Heart right ventricle (tissue), 16 donors: ENCODE measurements around the gene FGF14. TPM values are rescaled to one million over a fixed set of nuclear protein-coding genes. Genes with fewer than 3 reads are reported as not detected.

Source experiments
- ATAC-seq, 8 donors: fragments of 200-7000 bp; cut with Tn5 transposase; one replicate each; pipeline ENCODE4 v1.9.1; 2020; ENCODE audit warnings: mild to moderate bottlenecking in 8 of 8, moderate library complexity in 8 of 8, moderate number of reproducible peaks in 1 of 8
- DNase-seq, 2 donors: peaks; one replicate each; pipeline ENCODE4 v3.0.0-alpha.2; 2020
- H3K27ac ChIP-seq, 10 donors: fragments of 200-600 bp; sonication (generic) in 2 of 10; one replicate each; pipeline versions ENCODE4 v1.5.0 to v1.8.0; 2020 to 2022; ENCODE audit warnings: mild to moderate bottlenecking in 3 of 10
- H3K27me3 ChIP-seq, 7 donors: fragments of 200-600 bp; one replicate each; pipeline ENCODE4 v1.8.0; 2021 to 2022; ENCODE audit warnings: mild to moderate bottlenecking in 2 of 7
- H3K36me3 ChIP-seq, 9 donors: fragments of 200-600 bp; sonication (generic) in 1 of 9; one replicate each; pipeline versions ENCODE4 v1.5.0 to v1.8.0; 2020 to 2022; ENCODE audit warnings: mild to moderate bottlenecking in 2 of 9
- H3K4me1 ChIP-seq, 9 donors: fragments of 200-600 bp; sonication (generic) in 1 of 9; one replicate each; pipeline versions ENCODE4 v1.5.0 to v1.8.0; 2020 to 2022; ENCODE audit warnings: mild to moderate bottlenecking in 4 of 9
- H3K4me3 ChIP-seq, 10 donors: fragments of 200-600 bp; sonication (generic) in 2 of 10; one replicate each; pipeline versions ENCODE4 v1.5.0 to v1.8.0; 2020 to 2022; ENCODE audit warnings: mild to moderate bottlenecking in 7 of 10, moderate library complexity in 2 of 10
- H3K9me3 ChIP-seq, 11 donors: fragments of 200-600 bp in 10 of 11; sonication (generic) in 2 of 11; one replicate each; pipeline versions ENCODE4 v1.5.0 to v1.8.0; 2013 to 2022; ENCODE audit warnings: mild to moderate bottlenecking in 2 of 11, control low read depth in 1 of 11, moderate library complexity in 1 of 11
- CTCF ChIP-seq, 9 donors: fragments of 200-600 bp; sonication (generic) in 2 of 9; IDR thresholded peaks; one replicate each; pipeline versions ENCODE4 v1.5.0 to v1.8.0; 2021 to 2022; ENCODE audit warnings: antibody characterized with exemption in 9 of 9, mild to moderate bottlenecking in 5 of 9, moderate library complexity in 1 of 9
- WGBS, 2 donors: extraction: QIAGEN DNeasy Blood & Tissue Kit; methylation state at CpG; one replicate each; pipeline ENCODE4 v1.1.7; 2013; ENCODE audit warnings: inconsistent platforms in 1 of 2; 5-methylcytosine and 5-hydroxymethylcytosine counted together
- intact Hi-C, 10 donors: fragments of 100-400 bp; cut with DNase I; formaldehyde crosslinking; loops; one replicate each; pipeline versions ENCODE4 v1.11.1 to v1.14.2; 2022
- polyA plus RNA-seq, 2 donors: library from polyadenylated mRNA; stranded (reverse); fragments of 200-250 nt; gene quantifications; one replicate each; pipeline ENCODE4 v1.2.3, GENCODE V29; 2013
- total RNA-seq, 10 donors: library from RNA; stranded (reverse); fragmentation: NEBNext Ultra II Directional in 3 of 10; extraction: Animal tissue kit (Norgen Biotek cat#: 25700) in 3 of 10; gene quantifications; one replicate each; pipeline versions ENCODE4 v1.2.1 to v1.2.4, GENCODE V29; 2021 to 2023
- donor health status: Arrhythmogenic right ventricular cardiomyopathy.
- donor health status: ischemic (EF 13 %, LVEDD 7.1; RV severe dilation, severe dysfunction).
- donor health status: healthy with polysubstance abuse.
- donor health status: DM: no; HTN: yes; CAD: no.
- donor health status: DM: no; HTN: no; CAD: no.
- donor health status: ischemic (EF 25% LVEDD 6.9; RV normal size, moderate dysfunction).
- donor health status: ischemic (EF 25% LVEDD 5.7; RV mildly dilated, moderate dysfunction).
- donor health status: healthy.
- donor health status: DM: yes; HTN: yes; CAD: no.
- donor health status: Ischemic cardiomyopathy.
- donor health status: ischemic (EF 35%, LVEDD 5.7; RV mildly dilated, moderate dysfunction).
- donor health status: nonischemic (EF 11% LVEDD 7.7; RV severe dilation, severe dysfunction).
- donor health status: DM: yes; HTN: yes; CAD: no.
- donor health status: PGD.
- donor health status: ischemic (EF 29% LVEDD 5.4; RV normal size, mild dysfunction).
- donor health status: nonischemic (EF 23%, LVEDD 6.1; RV moderate dilation, normal function).

Gene FGF14
- total and polyA plus RNA-seq, 12 donors: 0.20 to 7.8 (median 5.3) TPM

GRCh38 chr13:102226591-102226990 is 175.3 kb downstream of the FGF14 start:
- Histone ChIP-seq H3K27me3 (no peaks in the 10 kb centered on the region), H3K4me1 (no peaks in the 10 kb centered on the region), H3K27ac (no peak overlapping the region), H3K36me3 (no peaks in the 10 kb centered on the region), H3K9me3 (no peaks in the 10 kb centered on the region), H3K4me3 (no peak overlapping the region)
- WGBS, 2 donors: 83 to 86% methylated on average over 1 of the region's 1 CpG
- intact Hi-C loops: no loop called here
- no peak for TF ChIP-seq CTCF (IDR thresholded peaks at IDR 0.05)
- DNase-seq: no peak
- ATAC-seq: no peak

GRCh38 chr13:102225892-102226291 is 176.0 kb downstream of the FGF14 start:
- H3K9me3 ChIP-seq: no peaks in the 10 kb centered on the region
- intact Hi-C loops: no loop called here
- H3K4me3 ChIP-seq: no peak overlapping the region
- H3K4me1 ChIP-seq: no peaks in the 10 kb centered on the region
- 42 to 54% methylated on average over 6 of the region's 6 CpGs for WGBS, 2 donors
- H3K27ac ChIP-seq: no peak overlapping the region
- ATAC-seq (peak in 1 of 8 donors; percentile 55), DNase-seq (peak in 1 of 2 donors; percentile 15)
- H3K36me3 ChIP-seq: no peaks in the 10 kb centered on the region
- no peak for TF ChIP-seq CTCF (IDR thresholded peaks at IDR 0.05)
- no peaks in the 10 kb centered on the region for H3K27me3 ChIP-seq

- H3K27ac ChIP-seq: no peak overlapping the region
- H3K9me3 ChIP-seq: no peaks in the 10 kb centered on the region
- ATAC-seq (no peak), DNase-seq (no peak)
- H3K36me3 ChIP-seq: no peaks in the 10 kb centered on the region
- WGBS, 2 donors: 48 to 53% methylated on average over 5 of the region's 5 CpGs
- TF ChIP-seq CTCF (IDR thresholded peaks at IDR 0.05): no peak
- no peak overlapping the region for H3K4me3 ChIP-seq
- H3K4me1 ChIP-seq: no peaks in the 10 kb centered on the region
- H3K27me3 ChIP-seq: no peaks in the 10 kb centered on the region
- intact Hi-C loops: no loop called here
These were observed 181.1 kb downstream of the FGF14 start for GRCh38 chr13:102220681-102221228.

GRCh38 chr13:102214956-102215355 is 186.9 kb downstream of the FGF14 start:
- intact Hi-C loops: no loop called here
- Histone ChIP-seq H3K27me3 (no peaks in the 10 kb centered on the region), H3K4me1 (no peaks in the 10 kb centered on the region), H3K4me3 (no peak overlapping the region), H3K9me3 (no peaks in the 10 kb centered on the region), H3K27ac (no peak overlapping the region), H3K36me3 (no peaks in the 10 kb centered on the region)
- no peak for ATAC-seq
- TF ChIP-seq CTCF (IDR thresholded peaks at IDR 0.05): no peak
- DNase-seq: no peak
